ENCODE results near the gene ATG9A.

ATG9A gene

DNA sequence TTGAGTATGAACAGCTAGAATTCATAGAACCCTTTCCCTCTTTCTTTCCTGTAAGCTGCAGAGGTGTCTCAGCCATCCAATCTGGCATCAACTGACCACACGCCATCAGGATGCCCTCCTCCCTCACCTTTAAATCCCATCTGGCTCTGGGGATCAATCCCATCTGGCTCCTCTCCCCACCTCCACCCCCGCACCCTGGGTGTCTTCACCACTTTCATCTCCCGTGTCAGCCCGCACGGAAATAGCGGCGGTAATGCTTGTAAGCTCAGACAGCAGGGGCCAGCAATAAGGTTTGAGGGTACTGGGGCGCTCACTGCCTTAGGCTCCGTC, 23.1 kb upstream of the ATG9A start:
- no peak for DNase-seq (ENCODE audit: low read depth)

DNA sequence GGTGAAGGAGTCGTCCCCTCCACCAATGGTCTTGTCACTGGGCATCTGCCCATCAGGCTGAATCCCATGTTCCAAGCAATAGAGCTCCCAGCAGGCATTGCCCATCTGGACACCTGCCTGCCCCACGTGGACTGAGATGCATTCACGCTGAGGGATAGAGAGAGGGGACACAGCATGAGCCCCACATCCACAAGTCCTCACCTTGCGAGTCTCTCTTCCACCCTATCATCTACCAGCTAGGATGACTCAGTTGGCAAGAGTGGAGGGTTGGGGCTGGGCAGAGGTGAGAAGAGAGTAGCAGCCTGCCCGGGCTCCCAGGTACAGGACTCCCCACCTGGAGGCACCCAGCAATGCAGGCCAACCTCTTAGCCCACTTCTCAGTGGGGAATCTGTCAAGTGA, 22.6 kb upstream of the ATG9A start:
- no peak for DNase-seq (ENCODE audit: low read depth)

DNA sequence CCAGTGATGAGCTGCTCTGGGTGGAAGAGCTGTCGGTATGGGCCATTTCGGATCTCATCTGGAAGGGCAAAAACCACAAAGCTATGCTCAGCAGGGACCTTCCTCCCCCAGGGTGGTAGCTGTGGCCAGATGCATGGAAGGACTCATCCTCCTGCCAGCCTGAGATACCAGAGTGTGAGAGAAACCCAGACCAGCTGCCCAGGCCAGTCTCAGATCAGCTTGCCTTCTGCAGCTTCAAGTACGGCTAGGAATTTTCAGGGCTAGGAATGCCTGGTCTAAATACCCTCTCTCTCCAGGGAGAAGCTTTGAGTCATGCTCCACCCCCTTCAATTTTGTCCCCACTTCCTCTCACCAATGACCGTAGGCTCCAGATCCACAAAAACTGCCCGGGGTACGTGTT, 22.2 kb upstream of the ATG9A start:
- DNase-seq (ENCODE audit: low read depth), result no peak

DNA sequence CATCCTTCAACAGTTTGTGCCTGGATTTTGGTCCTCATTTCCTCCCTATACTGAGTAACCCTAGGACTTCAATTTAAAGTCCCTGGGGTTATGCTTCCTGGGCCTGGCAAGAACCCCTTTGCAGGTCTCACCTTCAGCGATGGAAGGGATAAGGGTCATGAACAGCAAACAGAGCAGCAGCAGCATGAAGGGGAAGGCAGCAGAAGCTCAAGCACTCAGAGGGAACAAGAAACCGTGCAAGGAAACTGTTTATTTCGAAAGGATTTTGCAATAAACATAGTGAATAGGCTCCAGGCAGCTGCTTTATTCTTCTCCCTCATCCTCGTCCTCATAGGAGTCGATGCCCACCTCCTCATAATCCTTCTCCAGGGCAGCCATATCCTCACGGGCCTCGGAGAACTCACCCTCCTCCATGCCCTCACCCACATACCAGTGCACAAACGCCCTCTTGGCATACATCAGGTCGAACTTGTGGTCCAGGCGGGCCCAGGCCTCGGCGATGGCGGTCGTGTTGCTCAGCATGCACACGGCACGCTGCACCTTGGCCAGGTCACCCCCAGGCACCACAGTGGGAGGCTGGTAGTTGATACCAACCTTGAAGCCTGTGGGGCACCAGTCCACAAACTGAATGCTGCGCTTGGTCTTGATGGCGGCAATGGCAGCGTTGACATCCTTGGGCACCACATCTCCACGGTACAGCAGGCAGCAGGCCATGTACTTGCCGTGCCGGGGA, 20.8 kb upstream of the ATG9A start:
- DNase-seq (ENCODE audit: low read depth), result no peak

DNA sequence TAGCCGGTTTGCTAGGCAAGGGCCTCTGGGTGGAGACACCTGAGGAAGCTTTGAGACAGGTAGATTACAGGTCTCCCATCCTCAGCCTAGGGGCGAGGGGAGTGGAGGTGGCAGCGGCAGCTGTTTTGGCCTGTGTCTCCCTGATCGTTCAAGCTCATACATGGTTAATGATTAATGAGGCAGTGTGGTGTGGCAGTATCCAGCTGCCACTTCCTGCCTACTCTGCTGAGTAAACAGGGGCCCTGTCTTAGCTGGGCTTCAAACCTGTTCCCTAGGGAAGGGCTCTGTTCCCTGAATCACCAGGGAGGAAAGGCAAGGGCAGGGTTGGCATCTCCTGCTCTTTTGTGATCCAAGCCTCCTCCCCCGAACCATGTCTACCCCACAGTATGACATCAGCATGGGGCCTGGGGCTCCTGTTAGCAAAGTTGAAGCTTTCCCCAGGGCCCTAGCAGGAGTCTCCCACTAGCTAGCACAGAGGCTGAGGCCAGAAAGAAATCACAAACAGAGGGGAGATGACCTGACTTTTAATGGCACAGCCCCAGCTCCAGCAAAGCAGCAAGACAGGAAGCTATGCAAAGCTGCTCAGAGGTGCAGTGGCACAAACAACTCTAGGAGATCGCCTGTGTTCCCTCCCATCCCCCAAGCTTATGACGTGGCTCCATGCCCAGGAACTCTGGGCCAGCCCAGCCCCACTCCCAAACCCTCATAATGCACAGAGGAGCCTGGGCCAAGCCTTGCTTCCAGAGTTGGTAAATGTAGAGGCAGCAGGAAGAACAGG, 20.0 kb upstream of the ATG9A start:
- no peak for DNase-seq (ENCODE audit: low read depth)

DNA sequence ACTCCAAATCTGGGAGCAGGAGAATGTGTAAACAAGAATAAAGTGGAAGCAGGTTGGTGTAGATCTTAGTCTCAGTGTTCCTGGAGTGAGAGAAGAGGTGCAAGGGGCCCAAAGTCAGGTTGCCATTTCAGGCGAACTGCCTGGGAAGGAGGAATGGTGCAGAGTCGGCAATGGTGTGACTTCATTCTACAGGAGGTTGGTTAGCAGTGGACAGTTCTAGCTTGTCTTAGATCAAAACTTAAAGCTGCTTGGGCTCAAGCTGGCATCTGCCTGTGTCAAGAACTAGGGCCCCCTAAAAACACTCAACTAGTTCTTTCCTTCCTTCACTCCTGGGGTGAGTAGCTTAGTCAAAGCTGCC, 19.4 kb upstream of the ATG9A start:
- no peak for DNase-seq (ENCODE audit: low read depth)

DNA sequence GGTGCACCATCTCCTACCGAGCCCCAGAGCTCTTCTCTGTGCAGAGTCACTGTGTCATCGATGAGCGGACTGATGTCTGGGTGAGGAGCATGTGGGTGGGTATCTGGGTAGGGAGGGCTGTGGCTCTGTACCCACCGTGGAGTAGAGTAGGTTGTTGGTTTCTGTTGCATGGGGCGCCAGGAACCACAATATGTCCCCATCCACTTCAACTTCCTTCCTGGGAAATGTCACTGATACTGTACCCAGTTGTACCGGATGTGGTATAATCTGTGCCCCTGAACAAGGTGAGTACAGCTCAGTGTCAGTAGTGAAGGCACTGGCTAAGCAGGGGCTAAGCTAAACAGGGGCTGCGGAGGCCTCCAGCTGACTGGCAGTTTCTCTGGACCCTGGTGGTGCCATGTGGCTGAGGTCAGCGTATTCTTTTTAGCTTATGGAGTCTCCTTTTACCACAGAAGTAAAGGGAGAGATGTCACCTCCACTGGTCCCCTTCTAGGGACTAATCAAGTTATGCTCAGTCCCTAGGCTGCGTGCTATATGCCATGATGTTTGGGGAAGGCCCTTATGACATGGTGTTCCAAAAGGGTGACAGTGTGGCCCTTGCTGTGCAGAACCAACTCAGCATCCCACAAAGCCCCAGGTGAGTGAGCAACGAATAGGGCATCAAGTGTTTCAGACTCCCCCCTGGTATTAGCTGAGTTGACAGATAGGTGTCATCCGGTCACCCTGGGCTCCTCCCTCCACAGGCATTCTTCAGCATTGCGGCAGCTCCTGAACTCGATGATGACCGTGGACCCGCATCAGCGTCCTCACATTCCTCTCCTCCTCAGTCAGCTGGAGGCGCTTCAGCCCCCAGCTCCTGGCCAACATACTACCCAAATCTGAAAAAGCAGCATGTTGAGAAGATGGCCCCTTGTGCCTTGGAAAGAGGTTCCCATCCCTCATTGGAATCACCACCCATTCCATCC, 18.5 kb upstream of the ATG9A start:
- peak; percentile 42 for DNase-seq (ENCODE audit: low read depth)

DNA sequence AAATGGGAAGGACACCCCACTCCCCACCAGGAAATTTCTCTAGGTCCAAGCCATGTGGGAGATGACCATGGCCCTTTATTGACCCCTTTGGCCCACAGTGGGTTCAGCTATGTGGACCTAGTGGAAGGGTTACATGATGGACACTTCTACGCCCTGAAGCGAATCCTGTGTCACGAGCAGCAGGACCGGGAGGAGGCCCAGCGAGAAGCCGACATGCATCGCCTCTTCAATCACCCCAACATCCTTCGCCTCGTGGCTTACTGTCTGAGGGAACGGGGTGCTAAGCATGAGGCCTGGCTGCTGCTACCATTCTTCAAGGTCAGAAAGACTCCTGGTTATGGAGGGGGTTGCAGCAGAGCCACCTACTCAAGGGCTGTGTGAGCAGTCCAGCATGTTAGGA, 17.1 kb upstream of the ATG9A start:
- DNase-seq (ENCODE audit: low read depth), result no peak

DNA sequence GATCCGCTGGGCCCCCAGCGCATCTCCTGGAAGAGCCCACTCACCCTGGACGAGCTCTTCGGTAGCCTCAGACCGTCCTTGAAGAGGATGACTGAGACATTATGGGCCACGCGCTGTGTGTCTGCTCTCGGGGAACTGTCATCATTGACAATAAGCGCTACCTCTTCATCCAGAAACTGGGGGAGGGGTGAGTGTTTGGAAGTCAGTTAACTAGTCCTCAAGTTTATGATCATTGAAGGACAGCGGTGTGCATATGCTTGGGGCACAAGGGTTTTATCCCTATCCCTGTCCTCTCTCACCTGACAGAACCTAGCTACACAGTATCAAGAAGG, 16.4 kb upstream of the ATG9A start:
- no peak for DNase-seq (ENCODE audit: low read depth)

DNA sequence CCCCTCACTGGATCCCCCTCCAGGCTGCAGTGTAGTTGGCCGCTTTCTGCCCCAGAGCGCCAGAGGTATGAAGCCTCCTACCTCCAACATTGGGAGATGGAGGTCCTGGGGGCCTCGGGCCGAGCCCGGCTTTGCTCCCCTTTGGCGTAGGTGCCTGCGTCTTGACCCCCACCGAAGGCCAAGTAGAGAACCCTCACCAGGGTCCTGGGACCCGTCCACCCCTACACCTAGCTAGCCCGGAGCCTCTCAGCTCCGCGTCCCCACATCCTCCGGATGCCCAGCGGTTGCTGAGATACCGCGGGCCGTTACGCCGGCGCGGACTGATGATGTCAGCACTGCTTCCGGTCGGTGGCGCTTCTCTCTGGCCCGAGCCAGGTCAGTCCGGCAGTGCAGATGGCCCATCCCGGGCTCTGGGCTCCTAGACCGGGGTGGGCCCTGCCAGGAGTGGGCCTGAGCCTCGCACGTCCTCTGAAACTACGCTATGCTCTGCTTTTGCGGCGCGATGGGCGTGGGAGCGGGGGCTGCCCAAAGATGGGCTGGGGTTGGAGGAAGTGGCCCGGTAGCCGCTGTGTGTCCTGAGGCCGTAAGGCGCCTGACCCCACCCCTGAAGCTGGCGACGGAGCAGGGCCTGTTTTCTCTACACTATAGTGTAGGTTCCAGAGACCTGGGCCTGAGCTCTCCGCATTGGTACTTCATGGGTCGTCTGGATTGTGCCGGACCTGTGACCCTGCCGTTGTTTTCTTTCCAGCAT, 15.9 kb upstream of the ATG9A start, which contains the start of the genes GLB1L and STK16:
TSS of gene GLB1L (minus strand) at position 297 of the 751 bp plus-strand sequence. CDS start 1,871 bp downstream, outside the sequence.
TSS of gene STK16 (plus strand) at position 332 of the 751 bp plus-strand sequence. CDS start 521 bp downstream, outside the sequence.
- peak; percentile 90 for DNase-seq (ENCODE audit: low read depth)

DNA sequence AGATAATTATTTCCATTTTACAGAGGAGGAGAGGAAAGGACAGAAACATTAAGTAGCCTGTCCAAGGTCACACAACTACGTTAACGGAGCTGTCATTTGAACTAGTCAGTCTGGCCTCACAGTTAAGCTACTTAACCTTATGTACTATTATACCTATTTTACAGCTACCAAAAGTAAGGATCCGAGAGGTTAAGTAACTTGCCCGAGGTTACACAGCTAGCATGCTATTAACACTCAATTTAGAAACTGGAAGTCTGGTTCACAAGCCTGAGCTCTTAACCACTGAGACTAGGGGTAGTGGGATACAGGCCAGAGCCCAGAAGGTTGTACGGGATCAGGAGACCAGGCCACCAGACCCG, 15.3 kb upstream of the ATG9A start:
- DNase-seq (ENCODE audit: low read depth), result no peak

DNA sequence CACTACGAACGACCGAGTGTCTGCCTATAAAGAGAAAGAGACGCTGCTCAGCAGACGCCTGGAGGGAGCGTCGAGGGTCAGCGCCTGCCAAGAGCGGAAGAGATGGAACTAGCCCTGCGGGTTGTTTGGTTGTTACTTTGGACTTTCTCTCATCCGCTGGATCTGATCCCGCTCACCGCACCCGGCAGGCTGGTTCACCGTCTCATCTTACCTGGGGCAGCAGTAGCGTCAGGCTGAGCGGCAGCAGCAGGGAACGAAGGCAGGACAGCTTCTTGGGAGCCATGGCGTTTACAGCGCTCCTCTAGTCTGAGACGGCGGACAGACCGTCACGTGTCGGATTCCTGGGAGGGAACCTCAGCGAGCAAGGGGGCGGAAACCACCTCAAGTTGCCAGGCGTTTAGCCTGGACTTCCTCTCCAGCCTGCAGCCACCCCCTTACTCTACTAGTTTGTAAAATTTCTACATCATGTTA, 13.9 kb upstream of the ATG9A start:
- no peak for DNase-seq (ENCODE audit: low read depth)

DNA sequence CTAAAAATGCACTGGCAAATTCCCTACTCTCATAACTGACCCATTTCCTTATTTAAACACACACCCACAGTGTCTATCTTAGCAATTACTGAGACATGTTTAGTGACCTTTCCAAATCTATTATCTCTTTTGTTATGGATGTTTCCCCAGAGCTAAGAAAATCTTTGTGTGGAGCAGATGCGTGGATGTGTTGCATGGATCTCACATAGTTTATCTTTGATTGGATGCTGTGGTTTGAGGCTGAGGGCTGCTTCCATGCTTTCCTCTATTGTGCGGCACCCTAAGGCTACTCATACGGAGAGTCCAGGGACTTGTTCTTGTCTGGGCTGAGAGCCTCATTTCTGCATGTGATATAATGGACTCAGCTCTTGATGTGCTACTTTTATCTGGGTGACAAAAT, 4.9 kb upstream of the ATG9A start:
- no peak for DNase-seq (ENCODE audit: low read depth)

DNA sequence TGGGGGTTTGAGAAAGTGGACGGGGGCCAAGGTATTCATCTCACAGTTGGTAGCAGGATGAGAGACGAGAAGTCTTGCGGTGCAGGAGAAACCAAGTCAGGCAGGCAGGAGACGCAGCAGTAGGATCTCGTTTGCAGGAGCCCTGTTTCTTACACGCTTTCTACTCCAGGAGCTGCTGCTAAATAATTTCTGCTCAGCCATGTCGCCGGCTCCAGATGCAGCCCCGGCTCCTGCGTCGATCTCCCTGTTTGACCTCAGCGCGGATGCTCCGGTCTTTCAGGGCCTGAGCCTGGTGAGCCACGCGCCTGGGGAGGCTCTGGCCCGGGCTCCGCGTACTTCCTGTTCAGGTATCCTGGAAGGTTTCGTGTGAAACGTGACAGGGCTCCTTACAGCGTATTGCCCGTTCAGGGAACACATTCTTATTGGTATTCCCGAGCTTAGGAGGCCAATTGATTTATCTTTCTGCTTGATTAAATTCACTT, 664 bp upstream of the ATG9A start:
- no peak for DNase-seq (ENCODE audit: low read depth)

DNA sequence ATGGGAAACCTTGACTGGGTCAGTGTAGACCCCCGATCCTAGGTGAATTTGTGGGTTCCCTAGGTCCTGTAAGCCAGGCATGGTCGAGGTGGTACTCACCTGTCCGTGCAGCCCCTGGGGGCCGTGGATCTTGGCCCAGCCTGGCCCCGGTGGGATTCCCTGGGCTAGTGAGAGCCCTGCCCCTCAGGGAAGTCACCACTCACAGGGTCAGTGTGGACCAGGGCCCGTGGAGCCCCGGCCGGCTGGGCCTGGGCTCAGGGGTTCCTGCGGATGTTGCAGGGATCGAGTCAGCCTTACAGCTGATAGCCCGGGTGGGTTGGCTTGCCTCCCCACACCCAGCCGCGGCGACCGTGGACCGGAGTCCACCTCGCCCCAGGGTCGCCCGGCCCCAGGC, 528 bp downstream of the ATG9A start:
- no peak for DNase-seq (ENCODE audit: low read depth)

DNA sequence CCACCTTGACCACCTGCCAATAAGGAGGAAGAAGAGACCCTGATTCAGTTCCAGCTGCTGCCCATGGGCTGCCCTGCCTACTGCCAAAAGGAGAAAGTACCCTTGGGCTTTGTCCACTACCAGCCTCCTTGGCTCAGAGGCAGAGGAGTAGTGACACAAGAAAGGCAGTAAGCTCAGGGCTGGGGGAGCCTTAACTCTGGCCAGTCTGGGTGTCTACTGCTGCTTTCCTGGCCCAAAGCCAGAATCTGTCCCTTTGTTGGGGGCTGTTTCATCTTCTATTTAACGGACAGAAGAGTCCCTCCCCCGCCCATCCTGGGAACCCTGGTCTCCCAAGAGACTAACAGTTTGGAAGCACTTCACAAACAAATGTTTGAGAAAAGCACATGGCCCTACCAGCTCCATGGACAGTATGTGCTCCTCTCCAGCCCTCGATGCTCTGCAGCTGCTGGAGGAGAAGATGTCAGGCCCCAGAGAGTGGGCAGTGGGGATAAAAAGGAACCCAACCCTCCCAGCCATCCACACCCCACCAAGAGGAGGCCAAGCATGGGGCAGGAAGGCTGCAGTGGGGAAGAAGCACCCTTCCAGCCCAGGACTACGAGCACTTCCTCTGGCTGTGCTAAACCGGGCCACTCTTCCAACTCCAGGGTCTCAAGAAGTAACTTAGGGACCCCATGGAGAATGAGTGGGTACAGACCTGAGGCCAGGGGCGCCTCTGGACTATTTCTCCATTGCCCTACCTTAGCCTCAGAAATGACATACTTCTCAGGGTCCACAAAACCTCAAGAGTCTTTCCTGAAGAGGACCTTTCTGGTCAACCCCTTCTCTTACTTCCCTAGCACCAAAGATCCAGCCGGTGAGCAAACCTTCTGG, 1.2 kb downstream of the ATG9A start:
- no peak for DNase-seq (ENCODE audit: low read depth)

DNA sequence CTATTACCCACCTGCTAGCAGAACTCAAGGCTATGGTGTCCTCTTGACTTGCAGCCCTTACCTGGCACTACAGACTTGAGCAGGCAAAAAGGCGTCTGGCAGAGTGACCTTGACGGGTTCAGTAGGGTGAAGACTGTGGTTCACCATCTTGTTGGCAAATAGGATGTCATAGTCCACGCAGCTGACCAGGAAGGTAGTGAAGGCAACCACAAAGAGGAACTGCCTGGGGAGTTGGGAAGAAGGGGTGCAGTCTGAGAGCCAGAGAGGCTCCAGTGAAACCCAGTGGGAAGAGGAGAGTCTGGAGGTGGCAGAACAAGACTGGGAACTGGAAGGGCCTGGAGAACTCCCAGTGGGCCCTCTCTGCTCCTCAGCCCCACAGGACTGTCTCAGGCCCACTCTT, 4.1 kb downstream of the ATG9A start:
- no peak for DNase-seq (ENCODE audit: low read depth)

DNA sequence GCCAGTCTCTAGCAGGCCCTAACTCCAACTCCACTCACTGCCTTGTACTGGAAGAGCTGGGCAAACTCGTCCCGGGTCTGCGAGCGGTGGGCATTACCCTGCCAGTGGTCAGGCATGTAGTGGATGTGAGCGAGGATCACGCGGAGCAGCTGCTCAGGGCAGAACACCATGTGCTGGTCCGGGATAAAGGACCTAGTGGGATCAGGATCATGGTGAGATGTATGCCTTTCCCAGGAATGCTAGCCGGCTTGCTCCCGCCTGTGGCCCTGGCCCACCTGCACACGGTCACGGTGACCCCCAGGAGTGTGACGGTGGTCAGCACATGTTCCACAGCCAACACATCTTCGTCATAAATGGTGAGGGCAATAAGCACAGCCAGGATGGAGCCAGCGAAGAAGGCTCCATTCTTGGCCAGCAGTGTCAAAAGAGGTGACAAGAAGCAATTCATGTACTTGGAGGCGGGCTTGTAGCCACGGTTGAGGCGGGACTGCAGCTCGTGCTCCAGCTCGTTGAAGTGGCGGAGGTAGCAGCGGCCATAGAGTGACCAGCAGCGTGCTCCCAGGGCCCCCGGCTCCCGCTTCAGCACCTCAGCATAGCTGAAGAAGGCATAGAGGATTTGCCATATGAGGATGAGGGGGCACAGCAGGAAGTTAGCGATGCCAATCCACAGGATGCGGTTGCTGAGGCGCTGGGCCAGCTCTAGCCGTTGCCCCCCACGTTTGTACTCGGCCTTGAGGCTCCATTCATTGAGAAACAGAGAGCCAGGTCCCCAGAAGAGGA, 5.4 kb downstream of the ATG9A start:
- no peak for DNase-seq (ENCODE audit: low read depth)

DNA sequence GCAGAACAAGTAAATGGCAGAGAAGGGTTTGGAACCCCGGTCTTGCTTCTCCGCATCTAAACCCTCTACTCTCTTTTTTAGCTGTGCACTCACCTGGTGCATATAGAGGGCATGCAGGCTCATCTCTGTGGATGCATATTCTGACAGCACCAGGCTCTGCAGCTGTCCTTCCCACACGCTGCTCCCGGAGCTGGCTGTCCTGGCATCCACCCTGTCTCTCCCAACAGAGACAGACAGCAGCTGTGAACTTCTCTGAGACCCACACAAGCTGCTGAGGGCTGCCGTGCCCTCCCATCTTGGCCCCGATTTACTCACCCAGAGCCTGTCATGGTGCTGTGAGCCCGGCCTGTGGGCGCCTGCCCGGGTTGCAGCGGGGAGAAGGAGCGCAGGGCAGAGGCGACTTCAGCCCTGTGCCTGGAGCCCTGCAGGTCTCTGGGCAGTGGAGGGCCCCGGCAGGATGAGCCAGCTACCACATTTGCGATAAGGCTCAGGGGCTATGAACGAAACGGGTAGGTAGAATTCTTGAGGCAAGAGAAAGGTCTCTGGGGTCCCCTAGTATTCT, 7.4 kb downstream of the ATG9A start:
- DNase-seq (ENCODE audit: low read depth), result no peak

All from stimulated activated CD8-positive, alpha-beta memory T cell treated with anti-CD3 and anti-CD28 coated beads, Interleukin-4, amount 100 ng/mL, for 24 hours (primary cell).